Cardiac fibroblast (primary cell): ENCODE results near the gene CNTN5.
A peak's percentile ranks its signal among the peaks of the same experiment; 100 is the strongest.

ENCODE experiments used
- DNase-seq, 2 donors: peaks; one replicate each; pipeline versions ENCODE4 v3.0.0 to v3.0.0-alpha.2; 2010; ENCODE audit warnings: low read depth in 2 of 2
- H3K4me3 ChIP-seq, 2 donors: replicated peaks in 1 of 2; 1 replicate in 1 of 2; 2 replicates in 1 of 2; pipeline ENCODE4 v1.5.1; 2011; ENCODE audit warnings: low read depth in 2 of 2, low read length in 2 of 2, mild to moderate bottlenecking in 2 of 2, moderate library complexity in 1 of 2
- TF ChIP-seq, protein P1 (sequence below): IDR thresholded peaks from one replicate; pipeline ENCODE4 v1.5.1; 2011; ENCODE audit warnings: low read depth, mild to moderate bottlenecking, low read length, inconsistent platforms

The CNTN5 gene

DNA sequence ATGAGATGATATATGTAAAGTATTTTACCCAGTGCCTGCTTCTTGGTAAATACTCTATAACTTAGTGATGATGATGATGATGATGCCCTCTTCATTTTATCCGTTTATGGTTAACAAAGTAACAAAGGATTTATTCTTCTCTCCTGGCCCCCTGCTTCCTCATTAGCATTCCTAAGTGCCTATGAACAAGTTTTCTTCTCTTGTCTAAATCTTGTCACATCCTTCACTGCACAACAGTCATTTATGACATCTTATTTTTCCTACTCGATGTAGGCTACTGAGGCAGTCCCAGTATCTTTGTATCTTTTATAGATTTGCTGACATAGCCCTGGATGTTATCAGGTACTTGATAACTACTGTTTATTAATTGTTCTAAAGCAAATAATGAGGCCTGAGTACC is 911.9 kb downstream of the CNTN5 start:
- DNase-seq: no peak
- H3K4me3 ChIP-seq: no peak overlapping the region
- TF ChIP-seq, protein P1, sequence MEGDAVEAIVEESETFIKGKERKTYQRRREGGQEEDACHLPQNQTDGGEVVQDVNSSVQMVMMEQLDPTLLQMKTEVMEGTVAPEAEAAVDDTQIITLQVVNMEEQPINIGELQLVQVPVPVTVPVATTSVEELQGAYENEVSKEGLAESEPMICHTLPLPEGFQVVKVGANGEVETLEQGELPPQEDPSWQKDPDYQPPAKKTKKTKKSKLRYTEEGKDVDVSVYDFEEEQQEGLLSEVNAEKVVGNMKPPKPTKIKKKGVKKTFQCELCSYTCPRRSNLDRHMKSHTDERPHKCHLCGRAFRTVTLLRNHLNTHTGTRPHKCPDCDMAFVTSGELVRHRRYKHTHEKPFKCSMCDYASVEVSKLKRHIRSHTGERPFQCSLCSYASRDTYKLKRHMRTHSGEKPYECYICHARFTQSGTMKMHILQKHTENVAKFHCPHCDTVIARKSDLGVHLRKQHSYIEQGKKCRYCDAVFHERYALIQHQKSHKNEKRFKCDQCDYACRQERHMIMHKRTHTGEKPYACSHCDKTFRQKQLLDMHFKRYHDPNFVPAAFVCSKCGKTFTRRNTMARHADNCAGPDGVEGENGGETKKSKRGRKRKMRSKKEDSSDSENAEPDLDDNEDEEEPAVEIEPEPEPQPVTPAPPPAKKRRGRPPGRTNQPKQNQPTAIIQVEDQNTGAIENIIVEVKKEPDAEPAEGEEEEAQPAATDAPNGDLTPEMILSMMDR: no peak

DNA sequence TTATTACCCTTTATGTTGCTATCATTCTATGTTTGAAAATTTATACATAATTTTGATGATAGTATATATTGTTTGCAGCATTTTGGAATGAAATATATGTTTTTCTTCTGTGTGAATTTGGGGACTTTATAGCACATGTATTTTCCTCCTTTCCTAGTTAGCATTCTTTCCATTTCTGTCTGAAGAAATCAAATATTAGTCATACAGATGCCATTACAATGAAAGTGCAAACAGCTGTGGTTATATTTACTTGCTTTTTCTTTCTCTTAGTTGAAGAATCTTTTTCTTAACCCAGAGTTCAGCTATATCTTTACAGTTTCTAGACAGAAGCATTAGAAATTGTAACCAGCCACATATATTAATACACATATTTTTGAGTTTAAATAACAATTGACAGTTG is 913.3 kb downstream of the CNTN5 start:
- TF ChIP-seq, protein P1: no peak
- peak in 1 of 2 donors; percentile 41 for DNase-seq
- H3K4me3 ChIP-seq: no peak overlapping the region

DNA sequence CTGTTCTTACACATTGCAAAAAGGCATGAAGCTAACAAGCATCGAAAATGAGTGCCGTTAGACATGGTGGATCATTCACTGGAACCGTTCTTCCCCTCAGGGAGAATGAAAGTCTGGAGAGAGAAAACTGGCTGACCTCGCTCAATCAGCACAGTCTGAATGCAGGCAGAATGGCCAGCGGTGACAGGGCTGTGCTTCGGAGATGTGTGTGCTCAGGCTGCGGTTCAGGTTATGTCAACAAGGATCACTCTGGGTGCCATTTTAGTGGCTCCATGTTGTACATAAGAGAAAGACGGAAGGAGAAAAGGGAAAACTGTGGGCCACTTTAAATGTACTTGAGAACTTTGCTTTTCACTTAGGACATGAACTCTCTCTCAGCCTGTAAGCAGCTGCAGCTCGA is 916.6 kb downstream of the CNTN5 start:
- no peak for DNase-seq
- TF ChIP-seq, protein P1: no peak
- H3K4me3 ChIP-seq: no peak overlapping the region

DNA sequence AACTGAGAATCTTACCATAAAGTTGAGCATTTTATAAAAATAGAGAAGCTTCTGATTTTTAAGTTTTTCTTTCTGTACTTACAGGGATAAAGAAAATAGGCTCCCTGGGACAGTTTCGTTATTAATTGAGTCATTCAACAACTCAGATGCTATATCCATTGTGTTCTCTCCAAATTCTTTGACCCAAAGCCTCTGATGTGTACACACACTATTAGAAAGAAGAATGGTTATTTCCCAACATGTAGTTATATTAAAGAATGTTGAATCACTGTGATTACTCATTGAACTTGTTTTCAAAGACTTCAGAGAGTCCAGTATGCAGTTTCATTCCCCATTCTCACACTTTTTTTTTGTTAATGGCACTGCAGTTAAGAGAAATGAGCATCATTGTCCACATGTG is 932.1 kb downstream of the CNTN5 start:
- peak; percentile 13 to 69 for DNase-seq
- no peak overlapping the region for H3K4me3 ChIP-seq
- TF ChIP-seq, protein P1: no peak

DNA sequence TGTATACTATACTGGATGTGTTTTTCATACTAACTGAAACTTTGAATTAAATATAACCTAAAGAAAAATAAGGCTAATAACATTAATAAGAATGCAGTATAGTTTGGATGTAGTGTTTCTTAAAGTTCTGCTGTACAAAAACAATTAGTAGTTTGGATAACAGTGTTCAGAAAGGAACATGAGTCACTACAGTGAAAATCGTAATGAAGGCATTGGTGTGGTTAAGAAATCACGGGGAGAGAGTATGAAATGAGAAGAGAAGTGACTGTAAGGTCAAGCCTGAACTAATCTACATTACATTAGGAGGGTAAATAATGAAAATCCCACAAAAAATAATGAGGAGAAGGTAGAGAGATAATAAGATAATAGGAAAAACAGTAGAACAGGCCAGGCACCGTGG is 939.8 kb downstream of the CNTN5 start:
- DNase-seq: no peak
- TF ChIP-seq, protein P1: no peak
- no peak overlapping the region for H3K4me3 ChIP-seq

DNA sequence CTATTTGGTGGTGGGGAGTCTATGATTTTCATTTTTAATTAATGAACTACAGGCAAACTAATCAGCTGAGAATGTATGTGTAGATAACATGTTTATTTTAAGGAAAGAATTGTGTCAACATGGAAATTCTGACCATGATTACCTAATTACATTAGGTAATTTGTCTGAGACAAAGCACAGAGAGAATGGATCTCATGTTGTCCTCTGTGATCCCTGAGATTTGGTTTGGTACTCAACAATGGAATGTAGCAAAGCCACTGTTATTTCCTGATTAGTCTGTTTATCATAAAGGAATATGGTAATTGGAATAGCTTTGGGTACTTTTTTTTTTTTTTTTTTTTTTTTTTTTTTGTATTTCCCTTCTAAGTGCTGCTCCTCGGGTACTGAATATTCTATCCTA is 947.6 kb downstream of the CNTN5 start:
- TF ChIP-seq, protein P1: no peak
- H3K4me3 ChIP-seq: no peak overlapping the region
- DNase-seq: no peak

DNA sequence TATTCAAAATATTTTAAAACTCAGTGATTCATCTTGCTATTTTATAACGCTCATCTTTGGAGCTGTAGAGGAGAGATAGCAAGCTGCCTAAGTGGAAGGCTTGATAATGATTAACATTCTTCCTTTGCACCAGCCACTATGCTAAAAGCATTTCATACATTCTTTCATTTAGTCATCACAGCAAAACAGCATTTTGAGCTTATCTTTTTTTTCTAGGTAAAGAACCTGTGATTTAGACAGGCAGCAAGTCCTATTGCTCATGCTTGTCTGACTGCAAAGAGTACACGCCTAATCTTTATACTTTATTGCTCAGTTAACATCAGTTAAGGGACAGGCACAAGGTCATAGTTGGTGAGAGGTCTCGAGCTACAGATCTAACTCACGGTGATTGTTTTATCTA is 953.2 kb downstream of the CNTN5 start:
- TF ChIP-seq, protein P1: no peak
- no peak overlapping the region for H3K4me3 ChIP-seq
- no peak for DNase-seq
